IPS-20b (cell line): ENCODE measurements around the gene MYO16.

Source experiments
- H3K27ac ChIP-seq: one replicate; pipeline ENCODE4 v1.5.1; 2013; ENCODE audit warnings: low read length
- H3K27me3 ChIP-seq: 2 replicates; pipeline ENCODE4 v1.6.1; 2013; ENCODE audit warnings: mild to moderate bottlenecking, low read length, inconsistent platforms; ENCODE audit not compliant: insufficient read depth
- H3K36me3 ChIP-seq: 2 replicates; pipeline ENCODE4 v1.6.1; 2013; ENCODE audit warnings: low read depth, mild to moderate bottlenecking, inconsistent platforms, low read length, moderate library complexity; ENCODE audit not compliant: insufficient read depth
- H3K4me1 ChIP-seq: 2 replicates; pipeline ENCODE4 v1.6.1; 2013; ENCODE audit warnings: mild to moderate bottlenecking, control low read depth, inconsistent platforms, low read length, moderate library complexity; ENCODE audit not compliant: insufficient read depth
- H3K4me3 ChIP-seq: 2 replicates; pipeline ENCODE4 v1.5.1; 2013; ENCODE audit warnings: mild to moderate bottlenecking, low read length, inconsistent platforms
- H3K9ac ChIP-seq: 2 replicates; pipeline ENCODE4 v1.6.1; 2013; ENCODE audit warnings: low read depth, mild to moderate bottlenecking, inconsistent platforms, low read length, moderate library complexity
- H3K9me3 ChIP-seq: 2 replicates; pipeline ENCODE4 v1.6.1; 2013; ENCODE audit warnings: mild to moderate bottlenecking, low read depth, low read length, inconsistent platforms; ENCODE audit not compliant: insufficient read depth

The MYO16 gene

DNA sequence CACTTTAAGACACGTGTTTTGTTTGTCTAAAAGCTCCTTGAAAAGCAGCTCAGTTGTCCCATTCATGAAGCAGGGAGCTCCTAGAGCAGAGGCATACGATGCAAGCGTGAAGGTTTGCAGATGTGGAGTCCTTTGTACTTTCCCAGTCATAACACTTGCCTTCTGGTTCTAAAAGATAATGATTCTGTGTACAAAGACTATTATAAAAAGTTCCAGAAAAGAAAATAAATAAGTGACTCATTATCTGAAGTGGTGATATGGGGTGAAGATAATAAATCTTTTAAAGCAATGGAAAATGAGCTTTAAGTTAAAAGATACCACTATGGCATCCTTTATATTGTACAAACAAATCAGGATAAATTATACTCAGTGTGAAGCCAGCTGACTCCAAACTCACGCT lies 569.9 kb downstream of the MYO16 start:
- Histone ChIP-seq H3K4me3 (no peak overlapping the region), H3K9me3 (no peaks in the 10 kb centered on the region), H3K27ac (no peak overlapping the region), H3K27me3 (no peaks in the 10 kb centered on the region), H3K4me1 (peaks cover 17% of the 10 kb centered on the region), H3K9ac (no peak overlapping the region), H3K36me3 (no peaks in the 10 kb centered on the region)

DNA sequence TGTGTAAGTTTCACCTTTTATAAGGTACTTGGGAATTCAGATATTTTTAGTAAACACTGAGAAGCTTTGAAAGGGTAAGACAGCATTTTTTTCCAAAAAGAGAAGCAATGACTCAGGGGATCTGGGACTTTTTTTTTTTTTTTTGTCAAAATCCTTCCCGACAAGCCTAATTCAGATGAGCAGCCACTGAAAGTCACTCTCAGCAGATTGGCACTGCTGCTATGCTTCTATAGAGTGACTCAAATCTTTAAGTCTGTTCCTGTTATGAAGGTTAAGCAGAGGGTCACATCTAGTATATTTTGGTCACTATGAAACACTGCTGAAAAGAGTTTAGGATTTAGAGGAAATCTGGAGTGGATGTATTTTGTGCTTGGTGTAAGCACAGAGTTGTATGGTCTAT lies 571.1 kb downstream of the MYO16 start:
- no peak overlapping the region for H3K27ac ChIP-seq
- no peaks in the 10 kb centered on the region for H3K27me3 ChIP-seq
- H3K36me3 ChIP-seq: no peaks in the 10 kb centered on the region
- H3K9ac ChIP-seq: no peak overlapping the region
- peaks cover 12% of the 10 kb centered on the region for H3K4me1 ChIP-seq
- no peak overlapping the region for H3K4me3 ChIP-seq
- H3K9me3 ChIP-seq: no peaks in the 10 kb centered on the region

DNA sequence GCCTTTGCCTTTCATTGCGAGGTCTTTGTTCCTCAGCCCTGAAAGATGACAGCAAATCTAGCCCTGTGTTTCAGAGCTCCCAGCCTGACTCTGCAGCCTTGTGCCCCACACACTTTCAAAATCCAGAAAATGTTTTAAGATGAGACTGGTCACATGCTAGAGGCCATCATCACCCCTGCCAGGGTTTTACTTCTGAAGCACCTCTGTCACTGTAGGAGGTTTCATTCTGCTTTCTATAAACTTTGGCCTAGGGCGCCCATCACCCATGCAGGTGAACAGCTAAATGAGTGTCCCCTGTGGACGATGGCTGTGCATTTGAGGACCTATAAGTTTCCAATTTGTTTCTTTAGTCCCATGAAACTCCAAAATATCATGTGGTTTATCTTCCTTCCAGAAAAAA lies 574.2 kb downstream of the MYO16 start:
- H3K9ac ChIP-seq: no peak overlapping the region
- H3K4me1 ChIP-seq: peaks cover 6% of the 10 kb centered on the region; the same call in 1 of the 2 replicates
- H3K9me3 ChIP-seq: no peaks in the 10 kb centered on the region
- no peaks in the 10 kb centered on the region for H3K36me3 ChIP-seq
- no peak overlapping the region for H3K4me3 ChIP-seq
- H3K27ac ChIP-seq: no peak overlapping the region
- no peaks in the 10 kb centered on the region for H3K27me3 ChIP-seq

DNA sequence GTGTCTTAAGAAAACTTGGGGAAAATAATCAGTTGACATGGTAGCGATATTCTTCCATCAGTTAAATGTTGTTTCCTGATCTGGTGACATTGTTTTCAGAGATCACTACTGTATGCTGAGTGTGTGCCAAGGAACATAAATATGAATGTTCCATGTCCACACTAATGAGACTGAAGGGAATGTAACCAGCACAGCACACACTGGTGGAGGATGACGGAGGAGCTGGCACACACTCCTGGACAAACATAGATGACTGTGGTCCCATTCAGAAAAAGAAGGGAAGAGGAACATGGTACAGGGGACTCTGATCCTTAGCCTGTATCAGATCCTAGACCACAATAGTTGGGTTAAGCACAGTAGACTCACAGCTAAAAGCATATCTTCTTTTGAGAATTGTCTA lies 574.8 kb downstream of the MYO16 start:
- H3K27me3 ChIP-seq: no peaks in the 10 kb centered on the region
- no peaks in the 10 kb centered on the region for H3K9me3 ChIP-seq
- H3K4me1 ChIP-seq: peaks cover 6% of the 10 kb centered on the region; the same call in 1 of the 2 replicates
- H3K9ac ChIP-seq: no peak overlapping the region
- H3K27ac ChIP-seq: no peak overlapping the region
- H3K4me3 ChIP-seq: no peak overlapping the region
- H3K36me3 ChIP-seq: no peaks in the 10 kb centered on the region

DNA sequence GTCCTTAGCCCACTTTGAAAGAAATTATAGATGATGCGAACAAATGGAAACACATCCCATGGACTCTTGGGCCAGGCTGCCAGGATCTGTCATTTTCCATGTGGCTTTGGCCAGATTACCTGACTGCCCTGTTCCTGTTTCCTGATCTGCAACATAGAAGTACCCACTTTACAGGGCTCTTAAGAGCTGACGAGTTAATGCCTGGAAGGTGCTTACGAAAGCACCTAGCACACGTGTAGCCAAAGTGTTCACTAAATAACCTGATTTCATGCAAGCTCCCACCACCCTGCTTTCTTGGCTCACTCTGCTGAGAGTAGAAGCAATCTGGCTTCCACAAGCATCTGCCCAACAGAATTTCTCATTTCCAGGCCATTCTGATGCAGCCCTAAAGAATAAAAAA lies 575.2 kb downstream of the MYO16 start:
- H3K9ac ChIP-seq: no peak overlapping the region
- H3K36me3 ChIP-seq: no peaks in the 10 kb centered on the region
- H3K4me1 ChIP-seq: peaks cover 6% of the 10 kb centered on the region; the same call in 1 of the 2 replicates
- no peaks in the 10 kb centered on the region for H3K9me3 ChIP-seq
- H3K27ac ChIP-seq: no peak overlapping the region
- no peak overlapping the region for H3K4me3 ChIP-seq
- no peaks in the 10 kb centered on the region for H3K27me3 ChIP-seq

DNA sequence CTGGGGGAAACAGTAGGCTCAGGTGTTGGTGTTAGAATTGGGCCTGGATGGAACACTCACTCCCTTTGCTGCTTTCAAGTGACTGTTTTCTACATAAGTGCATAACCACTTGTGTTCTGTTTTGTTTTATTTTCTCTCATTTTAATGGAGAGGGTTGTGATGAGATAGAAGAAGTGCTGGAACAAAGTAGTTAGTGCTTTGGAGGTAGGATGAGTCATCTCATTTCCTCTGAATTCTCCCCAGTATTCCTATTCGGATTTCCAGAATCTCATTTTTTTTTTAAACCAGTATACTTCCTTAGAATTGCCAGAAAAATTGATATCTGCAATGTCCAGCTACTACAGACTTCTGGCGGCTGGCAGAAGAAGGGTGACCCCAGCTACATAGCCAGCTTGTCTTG lies 575.9 kb downstream of the MYO16 start:
- Histone ChIP-seq H3K36me3 (no peaks in the 10 kb centered on the region), H3K4me3 (no peak overlapping the region), H3K27ac (no peak overlapping the region), H3K9me3 (no peaks in the 10 kb centered on the region), H3K9ac (no peak overlapping the region), H3K4me1 (peaks cover 6% of the 10 kb centered on the region; the same call in 1 of the 2 replicates), H3K27me3 (no peaks in the 10 kb centered on the region)

DNA sequence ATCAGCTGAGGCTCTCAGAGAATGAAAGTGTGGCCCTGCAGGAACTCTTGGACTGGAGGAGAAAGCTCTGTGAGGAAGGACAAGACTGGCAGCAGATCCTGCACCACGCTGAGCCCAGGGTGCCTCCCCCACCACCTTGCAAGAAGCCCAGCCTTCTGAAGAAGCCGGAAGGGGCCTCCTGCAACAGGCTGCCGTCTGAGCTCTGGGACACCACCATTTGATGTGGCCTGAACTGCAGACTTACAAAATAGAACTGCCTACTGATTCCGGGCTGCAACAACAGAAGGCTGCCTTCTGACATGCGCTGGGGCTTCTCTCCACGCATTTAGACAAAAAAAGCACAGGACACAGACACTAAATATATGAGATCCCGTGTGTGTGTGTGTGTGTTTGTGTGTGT lies 577.2 kb downstream of the MYO16 start:
- no peak overlapping the region for H3K9ac ChIP-seq
- H3K9me3 ChIP-seq: no peaks in the 10 kb centered on the region
- H3K27me3 ChIP-seq: no peaks in the 10 kb centered on the region
- no peak overlapping the region for H3K4me3 ChIP-seq
- H3K27ac ChIP-seq: no peak overlapping the region
- H3K36me3 ChIP-seq: no peaks in the 10 kb centered on the region
- H3K4me1 ChIP-seq: peaks cover 3% of the 10 kb centered on the region; the same call in 1 of the 2 replicates

DNA sequence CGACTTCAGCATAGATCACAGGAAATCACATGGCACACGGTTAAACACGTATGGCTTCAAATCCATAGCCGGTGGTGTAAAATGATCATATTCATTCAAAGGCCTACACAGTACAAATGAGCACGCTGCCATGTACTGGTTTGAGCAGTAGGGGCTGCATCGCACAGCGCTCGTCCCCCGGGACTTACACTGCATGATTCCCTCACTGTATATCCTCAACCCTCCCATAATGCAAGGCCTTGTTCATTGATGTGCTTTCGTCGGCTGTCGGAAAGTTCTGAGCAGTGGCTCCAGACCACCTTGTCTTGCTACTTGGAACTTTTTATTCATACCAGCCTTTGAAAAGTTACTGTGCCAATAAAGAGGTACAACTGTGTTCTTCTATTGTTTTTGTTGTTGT lies 578.2 kb downstream of the MYO16 start:
- Histone ChIP-seq H3K36me3 (no peaks in the 10 kb centered on the region), H3K4me1 (peaks cover 3% of the 10 kb centered on the region; the same call in 1 of the 2 replicates), H3K27ac (no peak overlapping the region), H3K9me3 (no peaks in the 10 kb centered on the region), H3K27me3 (no peaks in the 10 kb centered on the region), H3K9ac (no peak overlapping the region), H3K4me3 (no peak overlapping the region)

DNA sequence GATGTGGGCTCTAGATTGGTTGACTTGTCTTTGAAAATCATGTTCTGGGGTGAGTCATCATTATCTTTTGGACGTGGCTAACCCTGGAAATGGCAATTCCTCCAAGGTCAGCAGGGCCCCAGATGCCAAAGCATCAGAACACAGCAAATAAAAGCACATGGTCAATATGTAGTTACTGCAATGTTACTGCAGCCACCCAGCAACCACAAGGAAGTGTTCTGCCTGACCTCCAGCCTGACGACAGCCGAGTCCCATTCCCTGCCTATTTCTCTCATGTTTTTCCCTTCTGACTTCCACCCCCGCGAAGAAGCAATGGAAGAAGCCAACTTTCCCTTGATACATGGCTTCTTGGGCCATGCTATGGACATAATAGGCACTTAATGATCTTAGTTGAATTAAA lies 579.1 kb downstream of the MYO16 start:
- Histone ChIP-seq H3K9me3 (no peaks in the 10 kb centered on the region), H3K27me3 (no peaks in the 10 kb centered on the region), H3K36me3 (no peaks in the 10 kb centered on the region), H3K4me3 (no peak overlapping the region), H3K27ac (no peak overlapping the region), H3K9ac (no peak overlapping the region), H3K4me1 (peaks cover 3% of the 10 kb centered on the region; the same call in 1 of the 2 replicates)

DNA sequence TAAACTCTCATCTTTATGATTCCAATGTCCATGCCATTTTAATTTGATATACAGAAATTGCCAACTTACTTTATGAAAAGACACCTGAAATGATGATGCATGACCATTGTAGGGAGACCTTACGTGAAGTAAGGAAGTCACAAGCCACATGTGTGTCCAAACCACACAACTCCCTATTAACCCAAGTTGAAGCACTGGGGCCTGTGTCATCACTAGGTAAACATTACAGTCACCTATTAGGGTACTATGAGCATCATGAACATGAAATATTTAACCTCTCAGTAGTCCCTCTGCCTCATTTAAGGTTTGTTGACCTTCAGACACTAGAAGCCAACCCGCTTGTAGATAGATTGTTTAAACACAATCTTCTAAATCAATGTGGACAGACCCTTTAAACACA lies 580.1 kb downstream of the MYO16 start:
- Histone ChIP-seq H3K4me1 (peaks cover 3% of the 10 kb centered on the region; the same call in 1 of the 2 replicates), H3K4me3 (no peak overlapping the region), H3K9ac (no peak overlapping the region), H3K9me3 (no peaks in the 10 kb centered on the region), H3K27ac (no peak overlapping the region), H3K36me3 (no peaks in the 10 kb centered on the region), H3K27me3 (no peaks in the 10 kb centered on the region)

DNA sequence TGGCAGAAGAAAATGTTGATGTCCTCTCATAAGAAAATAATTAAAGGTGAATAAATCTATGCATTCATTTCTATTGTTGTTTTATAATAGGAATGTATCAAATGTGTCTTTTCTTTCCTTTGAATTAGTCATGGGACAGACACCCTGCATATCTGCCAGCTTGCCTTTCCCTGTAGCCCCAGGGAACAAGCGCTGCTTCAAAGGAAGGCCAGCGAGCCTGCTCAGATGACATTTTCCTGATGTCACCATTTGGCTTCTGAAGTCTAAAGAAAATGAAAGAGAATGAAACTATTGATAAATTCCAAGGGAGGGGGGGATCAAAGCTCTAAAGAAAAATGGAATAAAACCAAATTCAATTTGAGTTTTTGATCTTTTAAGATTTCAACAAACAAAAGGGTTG lies 582.2 kb downstream of the MYO16 start:
- Histone ChIP-seq H3K9ac (no peak overlapping the region), H3K27ac (no peak overlapping the region), H3K36me3 (no peaks in the 10 kb centered on the region), H3K4me1 (peaks cover 3% of the 10 kb centered on the region; the same call in 1 of the 2 replicates), H3K4me3 (no peak overlapping the region), H3K27me3 (no peaks in the 10 kb centered on the region), H3K9me3 (no peaks in the 10 kb centered on the region)

DNA sequence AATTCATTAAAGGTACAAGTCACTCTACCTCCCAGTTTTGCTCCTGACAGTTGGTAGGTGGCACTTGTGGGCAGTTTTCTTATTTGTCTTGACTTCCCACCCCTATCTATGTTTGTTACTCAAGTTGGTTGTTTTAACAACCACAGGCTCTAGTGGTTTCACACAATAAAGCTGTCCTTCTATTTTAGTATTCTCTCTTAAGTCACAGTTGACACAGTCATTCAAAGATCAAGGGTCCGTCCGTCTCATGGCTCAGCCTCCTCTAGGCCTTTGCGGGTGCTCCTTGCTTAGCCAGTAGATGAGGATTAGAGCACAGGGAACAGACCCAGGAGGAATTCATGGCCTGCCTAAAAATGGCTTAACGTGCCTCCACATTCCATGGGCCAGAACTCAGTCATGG lies 583.2 kb downstream of the MYO16 start:
- Histone ChIP-seq H3K9me3 (no peaks in the 10 kb centered on the region), H3K27me3 (no peaks in the 10 kb centered on the region), H3K4me1 (peaks cover 3% of the 10 kb centered on the region; the same call in 1 of the 2 replicates), H3K27ac (no peak overlapping the region), H3K4me3 (no peak overlapping the region), H3K36me3 (no peaks in the 10 kb centered on the region), H3K9ac (no peak overlapping the region)

DNA sequence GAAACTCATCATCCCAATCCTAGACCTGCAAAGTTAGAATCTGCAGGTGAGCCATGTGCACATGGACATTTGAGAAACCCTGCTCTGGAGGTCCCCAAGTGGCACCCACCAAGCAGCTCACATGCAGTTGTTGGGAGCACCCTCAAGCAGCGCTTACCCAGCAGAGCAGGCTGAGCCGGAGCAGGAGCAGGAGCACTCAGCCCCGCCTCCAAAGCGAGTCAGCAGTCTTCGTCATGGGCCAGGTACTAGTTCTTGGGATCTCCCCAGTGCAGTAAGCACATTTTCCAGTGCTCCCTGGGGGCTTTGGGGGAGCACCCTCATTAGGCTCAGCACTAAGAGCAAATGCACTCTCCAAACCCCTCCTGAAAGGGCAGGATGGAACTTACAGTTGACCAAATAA lies 584.3 kb downstream of the MYO16 start:
- H3K9ac ChIP-seq: no peak overlapping the region
- peaks cover 3% of the 10 kb centered on the region; the same call in 1 of the 2 replicates for H3K4me1 ChIP-seq
- H3K27ac ChIP-seq: no peak overlapping the region
- no peaks in the 10 kb centered on the region for H3K27me3 ChIP-seq
- no peak overlapping the region for H3K4me3 ChIP-seq
- H3K9me3 ChIP-seq: no peaks in the 10 kb centered on the region
- H3K36me3 ChIP-seq: no peaks in the 10 kb centered on the region
